Measurements from ENCODE around the gene PLEKHF1.

Gene PLEKHF1

GRCh38 chr19:29714953-29715700 lies 49.9 kb downstream of the PLEKHF1 start, which contains the start of gene C19orf12:
Gene C19orf12 (minus strand): TSS chr19:29715261. CDS start chr19:29708413, 6,848 bp downstream.
- TF ChIP-seq GABPA (IDR thresholded peaks at IDR 0.05; ENCODE audit: low read depth) (peak; percentile 42; the same call in 1 of the 2 replicates), POLR2AphosphoS5 (IDR thresholded peaks at IDR 0.05; ENCODE audit: low read depth) (peak; percentile 49; the same call in 1 of the 2 replicates)
- TF ChIP-seq, protein P1, sequence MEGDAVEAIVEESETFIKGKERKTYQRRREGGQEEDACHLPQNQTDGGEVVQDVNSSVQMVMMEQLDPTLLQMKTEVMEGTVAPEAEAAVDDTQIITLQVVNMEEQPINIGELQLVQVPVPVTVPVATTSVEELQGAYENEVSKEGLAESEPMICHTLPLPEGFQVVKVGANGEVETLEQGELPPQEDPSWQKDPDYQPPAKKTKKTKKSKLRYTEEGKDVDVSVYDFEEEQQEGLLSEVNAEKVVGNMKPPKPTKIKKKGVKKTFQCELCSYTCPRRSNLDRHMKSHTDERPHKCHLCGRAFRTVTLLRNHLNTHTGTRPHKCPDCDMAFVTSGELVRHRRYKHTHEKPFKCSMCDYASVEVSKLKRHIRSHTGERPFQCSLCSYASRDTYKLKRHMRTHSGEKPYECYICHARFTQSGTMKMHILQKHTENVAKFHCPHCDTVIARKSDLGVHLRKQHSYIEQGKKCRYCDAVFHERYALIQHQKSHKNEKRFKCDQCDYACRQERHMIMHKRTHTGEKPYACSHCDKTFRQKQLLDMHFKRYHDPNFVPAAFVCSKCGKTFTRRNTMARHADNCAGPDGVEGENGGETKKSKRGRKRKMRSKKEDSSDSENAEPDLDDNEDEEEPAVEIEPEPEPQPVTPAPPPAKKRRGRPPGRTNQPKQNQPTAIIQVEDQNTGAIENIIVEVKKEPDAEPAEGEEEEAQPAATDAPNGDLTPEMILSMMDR (IDR thresholded peaks at IDR 0.05; ENCODE audit: insufficient read depth, low read length): no peak
- H3K27me3 ChIP-seq (ENCODE audit: insufficient read depth, poor library complexity, severe bottlenecking): no peaks in the 10 kb centered on the region
- peak within 1 kb of the TSS; percentile 93 for H3K27ac ChIP-seq (replicated peaks)
- peak within 1 kb of the TSS; percentile 83 for H3K4me3 ChIP-seq (replicated peaks; ENCODE audit: insufficient read depth, low read length)
- DNase-seq (ENCODE audit: low read depth in 1 of 2, low spot score in 1 of 2): peak; percentile 30 to 56

- DNase-seq (ENCODE audit: low read depth in 1 of 2, low spot score in 1 of 2): peak; percentile 4 to 16
- peak overlapping the region; percentile 93 for H3K27ac ChIP-seq (replicated peaks)
- H3K27me3 ChIP-seq (ENCODE audit: insufficient read depth, poor library complexity, severe bottlenecking): no peaks in the 10 kb centered on the region
- no peak for TF ChIP-seq SPI1 (IDR thresholded peaks at IDR 0.05; ENCODE audit: borderline replicate concordance, low read depth)
- no peak for TF ChIP-seq REST (IDR thresholded peaks at IDR 0.05; ENCODE audit: insufficient replicate concordance, low read depth)
- no peak; the same call in 1 of the 2 replicates for TF ChIP-seq GABPA (IDR thresholded peaks at IDR 0.05; ENCODE audit: low read depth)
- no peak for TF ChIP-seq POLR2AphosphoS5 (IDR thresholded peaks at IDR 0.05; ENCODE audit: low read depth)
- TF ChIP-seq, protein P1 (IDR thresholded peaks at IDR 0.05; ENCODE audit: insufficient read depth, low read length): no peak
- peak overlapping the region; percentile 83 for H3K4me3 ChIP-seq (replicated peaks; ENCODE audit: insufficient read depth, low read length)
These were observed 50.7 kb downstream of the PLEKHF1 start for GRCh38 chr19:29715701-29716581.

DNA sequence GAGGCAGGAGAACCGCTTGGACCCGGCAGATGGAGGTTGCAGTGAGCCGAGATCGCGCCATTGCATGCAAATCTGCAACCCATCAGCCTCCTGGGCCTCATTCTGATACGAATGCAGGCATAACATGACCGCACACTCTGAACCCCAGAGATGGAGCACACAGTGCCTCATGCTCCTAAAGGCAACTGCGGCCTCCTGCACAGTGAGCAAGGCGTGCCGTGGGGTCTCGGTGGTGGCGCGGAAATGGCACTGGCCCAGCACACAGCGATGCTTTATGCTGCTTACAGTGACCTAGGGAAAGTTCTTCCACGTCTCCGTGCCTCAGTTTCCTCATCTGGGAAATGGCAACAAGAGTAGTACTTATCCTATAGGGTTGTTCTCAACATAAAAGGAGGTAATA lies 51.8 kb downstream of the PLEKHF1 start:
- no peak for DNase-seq (ENCODE audit: low read depth in 1 of 2, low spot score in 1 of 2)
- TF ChIP-seq GABPA (IDR thresholded peaks at IDR 0.05; ENCODE audit: low read depth) (no peak), POLR2AphosphoS5 (IDR thresholded peaks at IDR 0.05; ENCODE audit: low read depth) (no peak), SPI1 (IDR thresholded peaks at IDR 0.05; ENCODE audit: borderline replicate concordance, low read depth) (no peak), REST (IDR thresholded peaks at IDR 0.05; ENCODE audit: insufficient replicate concordance, low read depth) (no peak)
- TF ChIP-seq, protein P1 (IDR thresholded peaks at IDR 0.05; ENCODE audit: insufficient read depth, low read length): no peak
- no peak overlapping the region for H3K27ac ChIP-seq (replicated peaks)
- no peaks in the 10 kb centered on the region for H3K27me3 ChIP-seq (ENCODE audit: insufficient read depth, poor library complexity, severe bottlenecking)
- H3K4me3 ChIP-seq (replicated peaks; ENCODE audit: insufficient read depth, low read length): no peak overlapping the region
